Ascending aorta (tissue), 2 donors: Measurements from ENCODE around the gene ORMDL3. TPM values are rescaled to one million over a fixed set of nuclear protein-coding genes. Genes with fewer than 3 reads are reported as not detected.

Experiments used
- DNase-seq, 2 donors: peaks; one replicate each; pipeline ENCODE4 v3.0.0-alpha.2; 2019; ENCODE audit warnings: low spot score in 2 of 2
- H3K27ac ChIP-seq, 2 donors: fragments of 200-600 bp; sonication (generic); one replicate each; pipeline ENCODE4 v1.5.1; 2016 to 2017; ENCODE audit warnings: mild to moderate bottlenecking in 1 of 2
- H3K27me3 ChIP-seq: fragments of 200-600 bp; sonication (generic); one replicate; pipeline ENCODE4 v1.5.1; 2017
- H3K36me3 ChIP-seq, 2 donors: fragments of 200-600 bp; sonication (generic); one replicate each; pipeline ENCODE4 v1.5.1; 2016
- H3K4me1 ChIP-seq, 2 donors: fragments of 200-600 bp; sonication (generic); one replicate each; pipeline ENCODE4 v1.5.1; 2016 to 2017; ENCODE audit warnings: mild to moderate bottlenecking in 1 of 2
- H3K4me3 ChIP-seq, 2 donors: fragments of 200-600 bp; sonication (generic); one replicate each; pipeline ENCODE4 v1.5.1; 2016 to 2017; ENCODE audit warnings: mild to moderate bottlenecking in 1 of 2
- H3K9me3 ChIP-seq, 2 donors: fragments of 200-600 bp; sonication (generic); one replicate each; pipeline ENCODE4 v1.5.1; 2016
- intact Hi-C: fragments of 100-400 bp; cut with DNase I; formaldehyde crosslinking; loops from one replicate; pipeline ENCODE4 v1.15.1; 2023
- total RNA-seq: library from RNA; depleted of rRNA; stranded (reverse); fragments of >200 nt; gene quantifications from one replicate; pipeline ENCODE4 v1.1.0, GENCODE V29; 2016
- TF ChIP-seq, protein P1 (sequence below), 3 experiments: fragments of 200-600 bp in 2 of 3; fragments of 450-650 bp in 1 of 3; sonication (generic) in 2 of 3; IDR thresholded peaks; one replicate each; pipeline ENCODE4 v1.5.1; 2016 to 2019; ENCODE audit warnings: antibody characterized with exemption in 3 of 3, mild to moderate bottlenecking in 1 of 3, moderate library complexity in 1 of 3

ORMDL3 gene
- total RNA-seq, 1 donor from 2014 or later: 32.2 TPM

DNA sequence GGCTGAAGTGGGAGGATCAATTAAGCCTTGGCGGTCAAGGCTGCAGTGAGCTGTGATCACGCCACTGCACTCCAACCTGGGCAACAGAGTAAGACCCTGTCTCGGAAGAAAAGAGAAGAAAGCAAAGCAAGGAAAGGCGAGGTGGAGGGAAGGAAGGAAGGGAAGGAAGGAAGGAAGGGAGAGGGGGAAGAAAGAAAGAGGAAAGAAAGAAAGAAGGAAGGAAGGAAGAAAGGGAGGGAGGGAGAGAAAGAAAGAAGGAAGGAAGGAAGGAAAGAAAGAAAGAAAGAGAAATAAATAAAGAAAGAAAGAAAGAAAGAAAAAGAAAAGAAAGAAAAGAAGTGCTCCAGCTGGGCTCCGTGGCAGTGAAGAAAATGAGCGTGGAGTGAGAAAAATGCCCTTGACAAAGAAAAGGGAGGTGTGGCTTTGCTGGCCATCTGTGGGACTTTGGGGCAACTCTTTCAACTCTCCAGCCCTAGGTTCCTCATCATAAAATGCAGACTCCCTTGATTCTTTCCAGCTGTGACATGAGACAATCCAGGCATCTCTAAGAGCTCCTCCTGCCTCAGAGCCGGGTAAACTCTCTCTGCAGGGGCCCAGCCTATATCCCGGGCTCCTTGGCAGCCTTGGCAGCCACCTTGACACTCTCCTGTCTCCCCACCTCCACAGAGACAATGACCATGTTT is 37.8 kb upstream of the ORMDL3 start:
- no peaks in the 10 kb centered on the region for H3K36me3 ChIP-seq
- TF ChIP-seq, protein P1, sequence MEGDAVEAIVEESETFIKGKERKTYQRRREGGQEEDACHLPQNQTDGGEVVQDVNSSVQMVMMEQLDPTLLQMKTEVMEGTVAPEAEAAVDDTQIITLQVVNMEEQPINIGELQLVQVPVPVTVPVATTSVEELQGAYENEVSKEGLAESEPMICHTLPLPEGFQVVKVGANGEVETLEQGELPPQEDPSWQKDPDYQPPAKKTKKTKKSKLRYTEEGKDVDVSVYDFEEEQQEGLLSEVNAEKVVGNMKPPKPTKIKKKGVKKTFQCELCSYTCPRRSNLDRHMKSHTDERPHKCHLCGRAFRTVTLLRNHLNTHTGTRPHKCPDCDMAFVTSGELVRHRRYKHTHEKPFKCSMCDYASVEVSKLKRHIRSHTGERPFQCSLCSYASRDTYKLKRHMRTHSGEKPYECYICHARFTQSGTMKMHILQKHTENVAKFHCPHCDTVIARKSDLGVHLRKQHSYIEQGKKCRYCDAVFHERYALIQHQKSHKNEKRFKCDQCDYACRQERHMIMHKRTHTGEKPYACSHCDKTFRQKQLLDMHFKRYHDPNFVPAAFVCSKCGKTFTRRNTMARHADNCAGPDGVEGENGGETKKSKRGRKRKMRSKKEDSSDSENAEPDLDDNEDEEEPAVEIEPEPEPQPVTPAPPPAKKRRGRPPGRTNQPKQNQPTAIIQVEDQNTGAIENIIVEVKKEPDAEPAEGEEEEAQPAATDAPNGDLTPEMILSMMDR (IDR thresholded peaks at IDR 0.05): no peak
- intact Hi-C loops: no loop called here
- DNase-seq: no peak
- H3K27me3 ChIP-seq: no peaks in the 10 kb centered on the region
- no peaks in the 10 kb centered on the region for H3K9me3 ChIP-seq
- no peaks in the 10 kb centered on the region for H3K4me1 ChIP-seq
- H3K4me3 ChIP-seq: no peak overlapping the region
- H3K27ac ChIP-seq: no peak overlapping the region

DNA sequence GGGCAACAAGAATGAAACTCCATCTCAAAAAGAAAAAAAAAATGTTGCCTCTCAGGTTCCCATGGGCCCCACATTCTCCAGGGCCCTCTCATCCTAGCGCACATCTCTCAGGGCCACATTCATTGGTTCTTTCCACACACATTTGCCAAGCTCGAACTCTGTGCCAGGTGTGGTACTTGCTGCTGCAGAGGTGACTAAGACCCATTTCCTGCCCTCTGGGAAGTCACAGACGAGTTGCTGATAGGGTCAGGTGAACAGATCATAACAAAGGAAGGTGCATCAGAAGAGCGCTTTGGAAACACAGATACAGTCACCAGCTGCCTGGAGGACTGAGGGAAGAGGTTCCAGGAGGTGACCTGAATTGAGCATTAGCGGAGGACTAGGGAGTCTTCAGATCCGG is 36.4 kb upstream of the ORMDL3 start:
- no peaks in the 10 kb centered on the region for H3K4me1 ChIP-seq
- TF ChIP-seq, protein P1 (IDR thresholded peaks at IDR 0.05): no peak
- no peaks in the 10 kb centered on the region for H3K27me3 ChIP-seq
- H3K4me3 ChIP-seq: no peak overlapping the region
- DNase-seq: no peak
- H3K9me3 ChIP-seq: no peaks in the 10 kb centered on the region
- H3K36me3 ChIP-seq: no peaks in the 10 kb centered on the region
- no peak overlapping the region for H3K27ac ChIP-seq
- intact Hi-C loops: no loop called here

DNA sequence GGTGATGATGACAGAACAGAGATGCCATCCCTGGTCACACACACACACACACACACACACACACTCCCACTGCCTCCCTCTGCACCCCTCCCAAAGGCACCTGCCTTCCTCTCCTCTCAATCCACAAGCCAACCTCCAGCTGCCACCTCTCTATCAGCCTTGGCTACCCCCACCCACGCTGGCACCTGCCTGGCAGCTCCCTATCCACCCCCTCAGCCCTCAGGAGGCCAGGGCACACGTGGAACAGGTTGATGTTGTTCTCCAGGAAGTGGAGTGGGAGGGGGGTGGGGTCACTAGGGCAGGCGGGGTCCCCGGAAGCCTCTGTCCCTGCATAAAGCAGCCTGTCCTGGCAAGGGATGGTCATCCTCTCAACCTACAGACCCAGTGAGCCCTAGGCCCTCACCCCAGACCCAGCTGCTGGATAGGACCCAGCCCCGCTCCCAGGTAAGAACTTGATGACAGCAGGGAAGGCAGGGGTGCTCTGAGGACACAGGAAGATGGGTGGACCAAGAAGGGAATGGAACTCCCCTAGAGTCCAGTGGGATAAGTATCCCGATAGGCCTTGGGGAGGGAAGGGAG is 35.3 kb upstream of the ORMDL3 start, which contains the start of gene GSDMA:
TSS of gene GSDMA (plus strand) at position 363 of the 579 bp plus-strand sequence. CDS start 2,684 bp downstream, outside the sequence.
- no peak within 1 kb of the TSS for H3K4me3 ChIP-seq
- no peaks in the 10 kb centered on the region for H3K4me1 ChIP-seq
- H3K27ac ChIP-seq: no peak within 1 kb of the TSS
- H3K36me3 ChIP-seq: no peaks in the 10 kb centered on the region
- intact Hi-C loops: no loop called here
- no peak for DNase-seq
- TF ChIP-seq, protein P1 (IDR thresholded peaks at IDR 0.05): no peak
- H3K9me3 ChIP-seq: no peaks in the 10 kb centered on the region
- H3K27me3 ChIP-seq: no peaks in the 10 kb centered on the region

DNA sequence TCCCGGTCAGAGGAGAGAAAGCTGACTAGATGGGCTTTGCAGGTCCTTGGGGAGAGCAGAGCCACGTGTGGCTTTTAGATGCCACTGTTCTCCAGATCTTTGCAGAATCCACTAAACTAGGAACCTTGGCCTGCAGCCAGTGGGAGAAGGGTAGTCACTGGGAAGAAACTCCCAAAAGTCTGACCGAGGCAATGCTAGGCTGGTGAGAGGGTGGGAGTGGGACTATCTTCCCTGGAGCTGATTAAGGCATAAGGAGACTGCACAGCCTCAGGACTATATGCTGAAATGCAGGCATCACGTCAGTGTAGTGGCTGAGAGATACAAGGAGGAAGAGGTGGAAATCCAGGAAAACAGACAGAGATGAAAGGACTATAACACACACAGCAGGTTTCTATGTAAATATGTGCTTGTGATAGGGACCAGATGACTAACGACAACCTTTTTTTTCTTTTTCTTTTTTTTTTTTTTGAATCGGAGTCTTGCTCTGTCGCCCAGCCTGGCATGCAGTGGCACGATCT is 33.2 kb upstream of the ORMDL3 start:
- Histone ChIP-seq H3K27ac (no peak overlapping the region), H3K9me3 (no peaks in the 10 kb centered on the region), H3K4me3 (no peak overlapping the region), H3K27me3 (no peaks in the 10 kb centered on the region), H3K36me3 (no peaks in the 10 kb centered on the region), H3K4me1 (no peaks in the 10 kb centered on the region)
- no peak for DNase-seq
- TF ChIP-seq, protein P1 (IDR thresholded peaks at IDR 0.05): no peak
- intact Hi-C loops: no loop called here

DNA sequence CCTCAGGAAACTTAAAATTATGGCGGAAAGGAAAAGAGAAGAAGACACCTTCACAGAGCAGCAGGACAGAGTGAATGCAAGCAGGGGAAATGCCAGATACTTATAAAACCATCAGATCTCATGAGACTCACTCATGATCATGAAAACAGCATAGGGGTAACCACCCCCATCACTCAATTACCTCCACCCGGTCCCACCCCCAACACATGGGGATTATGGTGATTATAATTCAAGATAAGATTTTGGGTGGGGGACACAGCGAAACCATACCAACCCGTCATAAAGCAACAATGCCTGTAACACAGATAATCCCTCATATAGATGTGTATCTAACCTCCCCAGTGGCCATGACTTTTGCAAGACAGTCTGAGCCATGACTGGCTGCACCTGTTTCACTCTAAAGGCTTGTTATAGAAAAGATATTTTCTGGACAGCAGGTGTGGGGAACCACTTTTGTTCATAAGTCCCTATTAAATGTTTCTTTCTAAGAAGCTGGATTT is 28.4 kb upstream of the ORMDL3 start:
- Histone ChIP-seq H3K9me3 (no peaks in the 10 kb centered on the region), H3K36me3 (no peaks in the 10 kb centered on the region), H3K4me1 (peaks cover 2 to 10% of the 10 kb centered on the region in 2 donors), H3K4me3 (no peak overlapping the region), H3K27me3 (no peaks in the 10 kb centered on the region), H3K27ac (no peak overlapping the region)
- TF ChIP-seq, protein P1 (IDR thresholded peaks at IDR 0.05): no peak
- no peak for DNase-seq
- intact Hi-C loops: no loop called here
